Measurements from ENCODE around the gene DPAGT1. TPM values are rescaled to one million over a fixed set of nuclear protein-coding genes. Genes with fewer than 3 reads are reported as not detected.

Gene DPAGT1
- total and polyA plus RNA-seq, 4 donors, result 19.0 to 50.9 (median 33.0) TPM

GRCh38 chr11:119093942-119094815 lies 7.5 kb downstream of the DPAGT1 start:
- TF ChIP-seq CTCF (IDR thresholded peaks at IDR 0.05; ENCODE audit: control extremely low read depth, extremely low read depth), result no peak

GRCh38 chr11:119092880-119093842 lies 8.5 kb downstream of the DPAGT1 start:
- Histone ChIP-seq H3K36me3 (ENCODE audit: control insufficient read depth in 4 of 4, insufficient read depth in 4 of 4, low read length in 4 of 4) (peaks cover 5 to 33% (median 23%) of the 10 kb centered on the region in 4 donors), H3K27ac (ENCODE audit: low read depth in 1 of 2, low read length in 1 of 2) (no peak overlapping the region)

More at GRCh38 chr11:119093942-119094815, 7.5 kb downstream of the DPAGT1 start:
- H3K9ac ChIP-seq (ENCODE audit: insufficient read depth in 1 of 2, low read length in 2 of 2), result peak overlapping the region; percentile 70 to 77
- ATAC-seq (ENCODE audit: insufficient read depth, low FRiP score), result peak; percentile 32
- no peaks in the 10 kb centered on the region for H3K9me3 ChIP-seq (ENCODE audit: control insufficient read depth in 4 of 4, insufficient read depth in 3 of 4, low read length in 3 of 4)
- 1% methylated on average over 64 to 81 of the region's 81 CpGs for WGBS, 2 donors
- peak; percentile 34 to 44 (median 35) for DNase-seq
- peaks cover 5 to 36% (median 26%) of the 10 kb centered on the region in 4 donors for H3K36me3 ChIP-seq (ENCODE audit: control insufficient read depth in 4 of 4, insufficient read depth in 4 of 4, low read length in 4 of 4)
- peaks cover 8 to 39% (median 18%) of the 10 kb centered on the region in 5 donors for H3K4me1 ChIP-seq (ENCODE audit: control insufficient read depth in 5 of 5, insufficient read depth in 5 of 5, low read length in 5 of 5)
- no peaks in the 10 kb centered on the region for H3K27me3 ChIP-seq (ENCODE audit: control insufficient read depth in 3 of 3, insufficient read depth in 3 of 3, low read length in 2 of 3)
- H3K27ac ChIP-seq (ENCODE audit: low read depth in 1 of 2, low read length in 1 of 2), result peak overlapping the region; percentile 92 to 94
- H3K4me3 ChIP-seq, result peak overlapping the region; percentile 73

More at GRCh38 chr11:119092880-119093842, 8.5 kb downstream of the DPAGT1 start:
- Histone ChIP-seq H3K4me1 (ENCODE audit: control insufficient read depth in 5 of 5, insufficient read depth in 5 of 5, low read length in 5 of 5) (peaks cover 8 to 39% (median 18%) of the 10 kb centered on the region in 5 donors), H3K27me3 (ENCODE audit: control insufficient read depth in 3 of 3, insufficient read depth in 3 of 3, low read length in 2 of 3) (no peaks in the 10 kb centered on the region), H3K9me3 (ENCODE audit: control insufficient read depth in 4 of 4, insufficient read depth in 3 of 4, low read length in 3 of 4) (no peaks in the 10 kb centered on the region), H3K4me3 (no peak overlapping the region), H3K9ac (ENCODE audit: insufficient read depth in 1 of 2, low read length in 2 of 2) (peak overlapping the region; percentile 70 to 77)
- ATAC-seq (ENCODE audit: insufficient read depth, low FRiP score) (no peak), DNase-seq (peak in 1 of 3 donors; percentile 46)
- WGBS, 2 donors, result 52 to 69% methylated on average over 12 of the region's 12 CpGs
- TF ChIP-seq CTCF (IDR thresholded peaks at IDR 0.05; ENCODE audit: control extremely low read depth, extremely low read depth), result no peak

Data from lung (tissue), 12 donors.